ENCODE measurements around the gene ASZ1.

Gene ASZ1

DNA sequence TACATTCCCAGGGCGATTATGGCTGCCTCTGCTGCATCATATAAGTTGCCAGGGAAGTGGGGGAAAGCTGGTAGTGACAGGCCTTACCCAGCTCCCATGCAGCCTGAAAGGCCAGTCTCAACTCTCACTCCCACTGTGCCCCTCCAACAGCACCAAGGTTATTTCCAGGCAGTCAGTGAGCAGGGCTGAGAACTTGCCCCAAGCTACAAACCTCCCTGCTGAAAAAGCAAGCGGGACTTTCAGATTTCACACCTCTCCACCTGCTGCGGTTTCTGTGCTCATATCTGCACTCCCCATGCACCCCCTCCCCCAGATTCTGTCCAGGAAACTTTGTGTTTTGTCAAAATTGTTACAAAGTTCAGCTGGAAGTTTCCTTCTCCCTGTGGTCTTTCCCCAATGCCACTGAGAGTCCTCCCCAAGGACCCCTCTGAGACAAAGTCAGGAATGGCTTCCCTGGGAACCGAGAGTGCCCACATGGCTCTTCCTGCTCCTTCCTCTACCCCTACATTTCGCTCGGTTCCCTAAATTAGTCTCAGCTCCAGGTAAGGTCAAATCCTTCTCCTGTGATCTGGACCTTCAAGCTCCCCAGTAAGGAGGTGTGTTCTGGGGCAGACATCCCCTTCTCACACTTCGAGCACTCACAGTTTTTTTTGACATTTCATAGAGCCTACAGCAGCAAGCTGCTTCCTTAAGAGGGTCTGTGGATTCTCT lies 79.2 kb downstream of the ASZ1 start:
- Histone ChIP-seq H3K27ac (ENCODE audit: extremely low read depth, low read depth, low read length) (no peak overlapping the region), H3K36me3 (ENCODE audit: control insufficient read depth in 2 of 2, insufficient read depth in 1 of 2, low read length in 2 of 2) (no peaks in the 10 kb centered on the region), H3K9me3 (ENCODE audit: control insufficient read depth, insufficient read depth, low read depth, low read length) (no peaks in the 10 kb centered on the region), H3K4me3 (ENCODE audit: low read depth, low read length) (no peak overlapping the region), H3K4me1 (ENCODE audit: control insufficient read depth, insufficient read depth, low read length) (no peaks in the 10 kb centered on the region)
- ChIA-PET CTCF (interaction anchor here (1.2 kb wide), 1 partner anchor 9 kb away, joined by 5 read pairs; no protein-coding TSS in a partner anchor), POLR2A (no interaction called here)
- TF ChIP-seq ZNF664 (tag by site-specific recombination; IDR thresholded peaks at IDR 0.05) (no peak), ZNF155 (tag by site-specific recombination; IDR thresholded peaks at IDR 0.05) (no peak), ZBTB17 (tag by site-specific recombination; IDR thresholded peaks at IDR 0.05) (no peak), REPIN1 (tag by site-specific recombination; IDR thresholded peaks at IDR 0.05; ENCODE audit: low read depth) (no peak)
- TF ChIP-seq, protein P1, sequence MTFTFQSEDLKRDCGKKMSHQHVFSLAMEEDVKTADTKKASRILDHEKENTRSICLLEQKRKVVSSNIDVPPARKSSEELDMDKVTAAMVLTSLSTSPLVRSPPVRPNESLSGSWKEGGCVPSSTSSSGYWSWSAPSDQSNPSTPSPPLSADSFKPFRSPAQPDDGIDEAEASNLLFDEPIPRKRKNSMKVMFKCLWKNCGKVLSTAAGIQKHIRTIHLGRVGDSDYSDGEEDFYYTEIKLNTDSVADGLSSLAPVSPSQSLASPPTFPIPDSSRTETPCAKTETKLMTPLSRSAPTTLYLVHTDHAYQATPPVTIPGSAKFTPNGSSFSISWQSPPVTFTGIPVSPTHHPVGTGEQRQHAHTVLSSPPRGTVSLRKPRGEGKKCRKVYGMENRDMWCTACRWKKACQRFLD (tag by site-specific recombination; IDR thresholded peaks at IDR 0.05) = no peak

DNA sequence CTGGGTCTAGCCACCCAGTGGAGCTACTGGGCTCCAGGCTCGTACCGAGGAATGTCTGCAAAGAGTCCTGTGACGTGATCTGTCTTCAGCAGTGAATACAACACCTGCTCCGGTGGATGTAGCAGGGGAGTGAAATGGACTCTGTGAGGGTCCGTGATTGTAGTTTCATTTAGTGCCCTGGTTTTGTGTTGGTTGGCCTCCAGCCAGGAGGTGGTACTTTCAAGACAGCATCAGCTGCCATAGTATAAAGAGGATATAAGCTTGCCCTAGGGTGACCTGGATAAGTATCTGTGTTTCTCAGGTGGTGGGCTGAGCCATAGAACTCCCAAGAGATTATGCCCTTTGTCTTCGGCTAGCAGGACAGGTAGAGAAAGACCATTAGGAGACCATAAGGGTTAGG lies 79.8 kb downstream of the ASZ1 start:
- ChIA-PET POLR2A (no interaction called here), CTCF (interaction anchor here (1.2 kb wide), 1 partner anchor 10 kb away, joined by 5 read pairs; no protein-coding TSS in a partner anchor)
- H3K9me3 ChIP-seq (ENCODE audit: control insufficient read depth, insufficient read depth, low read depth, low read length) = no peaks in the 10 kb centered on the region
- no peaks in the 10 kb centered on the region for H3K4me1 ChIP-seq (ENCODE audit: control insufficient read depth, insufficient read depth, low read length)
- H3K4me3 ChIP-seq (ENCODE audit: low read depth, low read length) = no peak overlapping the region
- no peaks in the 10 kb centered on the region for H3K36me3 ChIP-seq (ENCODE audit: control insufficient read depth in 2 of 2, insufficient read depth in 1 of 2, low read length in 2 of 2)
- TF ChIP-seq, protein P2, sequence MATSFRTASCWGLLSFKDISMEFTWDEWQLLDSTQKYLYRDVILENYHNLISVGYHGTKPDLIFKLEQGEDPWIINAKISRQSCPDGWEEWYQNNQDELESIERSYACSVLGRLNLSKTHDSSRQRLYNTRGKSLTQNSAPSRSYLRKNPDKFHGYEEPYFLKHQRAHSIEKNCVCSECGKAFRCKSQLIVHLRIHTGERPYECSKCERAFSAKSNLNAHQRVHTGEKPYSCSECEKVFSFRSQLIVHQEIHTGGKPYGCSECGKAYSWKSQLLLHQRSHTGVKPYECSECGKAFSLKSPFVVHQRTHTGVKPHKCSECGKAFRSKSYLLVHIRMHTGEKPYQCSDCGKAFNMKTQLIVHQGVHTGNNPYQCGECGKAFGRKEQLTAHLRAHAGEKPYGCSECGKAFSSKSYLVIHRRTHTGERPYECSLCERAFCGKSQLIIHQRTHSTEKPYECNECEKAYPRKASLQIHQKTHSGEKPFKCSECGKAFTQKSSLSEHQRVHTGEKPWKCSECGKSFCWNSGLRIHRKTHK (tag by site-specific recombination; IDR thresholded peaks at IDR 0.05) = no peak
- no peak for TF ChIP-seq ZNF629 (tag by site-specific recombination; IDR thresholded peaks at IDR 0.05)
- TF ChIP-seq, protein P3, sequence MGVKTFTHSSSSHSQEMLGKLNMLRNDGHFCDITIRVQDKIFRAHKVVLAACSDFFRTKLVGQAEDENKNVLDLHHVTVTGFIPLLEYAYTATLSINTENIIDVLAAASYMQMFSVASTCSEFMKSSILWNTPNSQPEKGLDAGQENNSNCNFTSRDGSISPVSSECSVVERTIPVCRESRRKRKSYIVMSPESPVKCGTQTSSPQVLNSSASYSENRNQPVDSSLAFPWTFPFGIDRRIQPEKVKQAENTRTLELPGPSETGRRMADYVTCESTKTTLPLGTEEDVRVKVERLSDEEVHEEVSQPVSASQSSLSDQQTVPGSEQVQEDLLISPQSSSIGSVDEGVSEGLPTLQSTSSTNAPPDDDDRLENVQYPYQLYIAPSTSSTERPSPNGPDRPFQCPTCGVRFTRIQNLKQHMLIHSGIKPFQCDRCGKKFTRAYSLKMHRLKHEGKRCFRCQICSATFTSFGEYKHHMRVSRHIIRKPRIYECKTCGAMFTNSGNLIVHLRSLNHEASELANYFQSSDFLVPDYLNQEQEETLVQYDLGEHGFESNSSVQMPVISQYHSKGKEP (tag by site-specific recombination; IDR thresholded peaks at IDR 0.05) = no peak
- TF ChIP-seq ZNF19 (tag by site-specific recombination; IDR thresholded peaks at IDR 0.05; ENCODE audit: low read depth) = no peak
- TF ChIP-seq, protein P1 (tag by site-specific recombination; IDR thresholded peaks at IDR 0.05) = no peak
- TF ChIP-seq ZSCAN30 (tag by site-specific recombination; IDR thresholded peaks at IDR 0.05) = no peak
- TF ChIP-seq ZXDB (tag by site-specific recombination; IDR thresholded peaks at IDR 0.05) = no peak
- no peak for TF ChIP-seq ZNF274 (IDR thresholded peaks at IDR 0.05; ENCODE audit: low read length)
- no peak for TF ChIP-seq ZNF274 (tag by site-specific recombination; IDR thresholded peaks at IDR 0.05; ENCODE audit: borderline replicate concordance)
- no peak for TF ChIP-seq ZFP69B (tag by site-specific recombination; IDR thresholded peaks at IDR 0.05)
- TF ChIP-seq ZNF23 (tag by site-specific recombination; IDR thresholded peaks at IDR 0.05; ENCODE audit: borderline replicate concordance) = no peak
- TF ChIP-seq ZEB2 (tag by site-specific recombination; IDR thresholded peaks at IDR 0.05) = no peak
- TF ChIP-seq ZNF530 (tag by site-specific recombination; IDR thresholded peaks at IDR 0.05; ENCODE audit: low read depth) = no peak
- no peak for TF ChIP-seq ZNF335 (tag by site-specific recombination; conservative IDR thresholded peaks at IDR 0.05)
- TF ChIP-seq, protein P4, sequence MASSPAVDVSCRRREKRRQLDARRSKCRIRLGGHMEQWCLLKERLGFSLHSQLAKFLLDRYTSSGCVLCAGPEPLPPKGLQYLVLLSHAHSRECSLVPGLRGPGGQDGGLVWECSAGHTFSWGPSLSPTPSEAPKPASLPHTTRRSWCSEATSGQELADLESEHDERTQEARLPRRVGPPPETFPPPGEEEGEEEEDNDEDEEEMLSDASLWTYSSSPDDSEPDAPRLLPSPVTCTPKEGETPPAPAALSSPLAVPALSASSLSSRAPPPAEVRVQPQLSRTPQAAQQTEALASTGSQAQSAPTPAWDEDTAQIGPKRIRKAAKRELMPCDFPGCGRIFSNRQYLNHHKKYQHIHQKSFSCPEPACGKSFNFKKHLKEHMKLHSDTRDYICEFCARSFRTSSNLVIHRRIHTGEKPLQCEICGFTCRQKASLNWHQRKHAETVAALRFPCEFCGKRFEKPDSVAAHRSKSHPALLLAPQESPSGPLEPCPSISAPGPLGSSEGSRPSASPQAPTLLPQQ (tag by site-specific recombination; IDR thresholded peaks at IDR 0.05) = no peak
- H3K27ac ChIP-seq (ENCODE audit: extremely low read depth, low read depth, low read length) = no peak overlapping the region
